T-helper 1 cell (primary cell): Measurements from ENCODE around the gene HINT1.
A peak's percentile ranks its signal among the peaks of the same experiment; 100 is the strongest.
"Not testable (repeated sequence)": the region's sequence is repeated elsewhere in the genome, so short reads cannot be mapped to it uniquely, and the experiment has no call there.

Source experiments
- DNase-seq, 5 donors: peaks; one replicate each; pipeline ENCODE4 v3.0.0-alpha.2; 2012 to 2020

HINT1 gene

GRCh38 chr5:131170540-131171275, 5.7 kb upstream of the HINT1 start, which contains the start of gene LYRM7:
TSS of gene LYRM7 (plus strand) at chr5:131170944. CDS start at chr5:131171021, 77 bp downstream.
- DNase-seq = peak; percentile 89 to 99 (median 95)

- no peak for DNase-seq
Measured at GRCh38 chr5:131169810-131170539, 4.9 kb upstream of the HINT1 start.

- no peak for DNase-seq
Measured at GRCh38 chr5:131167615-131168014, 2.6 kb upstream of the HINT1 start.

GRCh38 chr5:131164191-131165118, 601 bp downstream of the HINT1 start:
- peak; percentile 42 to 81 (median 58) for DNase-seq

- DNase-seq = peak in 1 of 5 donors; percentile 39
Measured at GRCh38 chr5:131163276-131164119, 1.6 kb downstream of the HINT1 start.

- no peak for DNase-seq
Measured at GRCh38 chr5:131160134-131160533, 4.9 kb downstream of the HINT1 start.

- no peak for DNase-seq
Measured at GRCh38 chr5:131156957-131157356, 8.1 kb downstream of the HINT1 start.

GRCh38 chr5:131156385-131156784, 8.7 kb downstream of the HINT1 start:
- DNase-seq = no peak

- no peak for DNase-seq
Measured at GRCh38 chr5:131151216-131151615, 13.8 kb downstream of the HINT1 start.

GRCh38 chr5:131150408-131150807, 14.6 kb downstream of the HINT1 start:
- DNase-seq = no peak

- no peak for DNase-seq
Measured at GRCh38 chr5:131148835-131149234, 16.2 kb downstream of the HINT1 start.

- DNase-seq = no peak
Measured at GRCh38 chr5:131147258-131147657, 17.8 kb downstream of the HINT1 start.

- DNase-seq = no peak
Measured at GRCh38 chr5:131142970-131143617, 22.0 kb downstream of the HINT1 start.

GRCh38 chr5:131139321-131139720, 25.7 kb downstream of the HINT1 start:
- DNase-seq = no peak

GRCh38 chr5:131138406-131138805, 26.6 kb downstream of the HINT1 start:
- not testable (repeated sequence) for DNase-seq

GRCh38 chr5:131133091-131133490, 32.0 kb downstream of the HINT1 start:
- DNase-seq = not testable (repeated sequence)

- DNase-seq = no peak
Measured at GRCh38 chr5:131129306-131129705, 35.8 kb downstream of the HINT1 start.

GRCh38 chr5:131127244-131127643, 37.8 kb downstream of the HINT1 start:
- not testable (repeated sequence) for DNase-seq

- no peak for DNase-seq
Measured at GRCh38 chr5:131114754-131115153, 50.3 kb downstream of the HINT1 start.

GRCh38 chr5:131112424-131112823, 52.6 kb downstream of the HINT1 start:
- DNase-seq = no peak

- no peak for DNase-seq
Measured at GRCh38 chr5:131110256-131110594, 54.8 kb downstream of the HINT1 start.
